DMS79 treated with DMSO at 0.1 percent for 48 hours (cell line): ENCODE results near the gene SMC6.

Source experiments
- DNase-seq: peaks from one replicate; lab custom pipeline; 2025; lab: John Stamatoyannopoulos, UW

The SMC6 gene

GRCh38 chr2:17710547-17711248, 42.9 kb downstream of the SMC6 start:
- DNase-seq: no peak

GRCh38 chr2:17709897-17710296, 43.7 kb downstream of the SMC6 start:
- DNase-seq: no peak

GRCh38 chr2:17708501-17708900, 45.1 kb downstream of the SMC6 start:
- no peak for DNase-seq

- no peak for DNase-seq
Observed at GRCh38 chr2:17706845-17707244, 46.8 kb downstream of the SMC6 start.

- no peak for DNase-seq
Observed at GRCh38 chr2:17690776-17691175, 62.8 kb downstream of the SMC6 start.

GRCh38 chr2:17689010-17689409, 64.6 kb downstream of the SMC6 start:
- no peak for DNase-seq

GRCh38 chr2:17688600-17688999, 65.0 kb downstream of the SMC6 start:
- no peak for DNase-seq

- no peak for DNase-seq
Observed at GRCh38 chr2:17683981-17684380, 69.6 kb downstream of the SMC6 start.

GRCh38 chr2:17682098-17682857, 71.3 kb downstream of the SMC6 start:
- no peak for DNase-seq

GRCh38 chr2:17680119-17680518, 73.5 kb downstream of the SMC6 start:
- DNase-seq: no peak

- no peak for DNase-seq
Observed at GRCh38 chr2:17674817-17675216, 78.8 kb downstream of the SMC6 start.

GRCh38 chr2:17672583-17673317, 80.9 kb downstream of the SMC6 start:
- DNase-seq: no peak

- no peak for DNase-seq
Observed at GRCh38 chr2:17667898-17668297, 85.7 kb downstream of the SMC6 start.

- no peak for DNase-seq
Observed at GRCh38 chr2:17664534-17664933, 89.1 kb downstream of the SMC6 start.

GRCh38 chr2:17662723-17663122, 90.9 kb downstream of the SMC6 start:
- no peak for DNase-seq

- no peak for DNase-seq
Observed at GRCh38 chr2:17661460-17661859, 92.2 kb downstream of the SMC6 start.

GRCh38 chr2:17660219-17660618, 93.4 kb downstream of the SMC6 start:
- DNase-seq: no peak

- no peak for DNase-seq
Observed at GRCh38 chr2:17658251-17658843, 95.3 kb downstream of the SMC6 start.

- no peak for DNase-seq
Observed at GRCh38 chr2:17657759-17658158, 95.9 kb downstream of the SMC6 start.

GRCh38 chr2:17652681-17653394, 100.8 kb downstream of the SMC6 start:
- DNase-seq: no peak

- DNase-seq: no peak
Observed at GRCh38 chr2:17649026-17649425, 104.6 kb downstream of the SMC6 start.

GRCh38 chr2:17648581-17648980, 105.0 kb downstream of the SMC6 start:
- no peak for DNase-seq
